HG02938 (cell line): ENCODE measurements around the gene ETV7.
"Not testable (repeated sequence)": the region's sequence is repeated elsewhere in the genome, so short reads cannot be mapped to it uniquely, and the experiment has no call there.

Experiments
- ATAC-seq: cut with Tn5 transposase; IDR thresholded peaks from one replicate; pipeline ENCODE4 v1.9.1; 2021; ENCODE audit warnings: mild to moderate bottlenecking, moderate library complexity; ENCODE audit not compliant: unreplicated experiment

Gene ETV7

DNA sequence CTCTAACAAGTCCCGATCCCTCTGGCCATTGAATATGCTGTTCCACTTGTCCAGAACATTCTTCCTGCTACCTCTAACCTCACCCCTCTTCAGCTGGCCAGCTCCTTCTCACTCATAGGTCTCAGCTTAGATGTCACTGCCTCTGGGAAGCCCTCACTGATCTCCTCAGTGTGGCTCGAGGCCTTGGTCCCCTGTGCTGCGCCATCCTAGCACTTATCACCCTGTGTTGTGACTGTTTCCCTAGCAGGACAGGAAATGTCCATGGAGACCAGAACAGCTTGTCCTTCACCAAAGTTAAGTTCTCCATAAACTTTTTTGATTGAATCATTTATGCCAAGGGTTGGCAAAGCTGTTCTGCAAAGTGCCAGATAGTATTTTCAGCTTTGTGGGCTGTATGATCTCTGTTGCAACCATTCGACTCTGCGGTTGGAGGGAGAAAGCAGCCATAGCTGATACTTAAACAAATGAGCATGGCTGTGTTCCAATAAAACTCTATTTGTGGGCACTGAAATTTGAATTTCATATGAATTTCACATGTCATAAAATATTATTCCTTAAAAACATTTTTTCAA, 44.3 kb downstream of the ETV7 start:
- ATAC-seq = no peak

DNA sequence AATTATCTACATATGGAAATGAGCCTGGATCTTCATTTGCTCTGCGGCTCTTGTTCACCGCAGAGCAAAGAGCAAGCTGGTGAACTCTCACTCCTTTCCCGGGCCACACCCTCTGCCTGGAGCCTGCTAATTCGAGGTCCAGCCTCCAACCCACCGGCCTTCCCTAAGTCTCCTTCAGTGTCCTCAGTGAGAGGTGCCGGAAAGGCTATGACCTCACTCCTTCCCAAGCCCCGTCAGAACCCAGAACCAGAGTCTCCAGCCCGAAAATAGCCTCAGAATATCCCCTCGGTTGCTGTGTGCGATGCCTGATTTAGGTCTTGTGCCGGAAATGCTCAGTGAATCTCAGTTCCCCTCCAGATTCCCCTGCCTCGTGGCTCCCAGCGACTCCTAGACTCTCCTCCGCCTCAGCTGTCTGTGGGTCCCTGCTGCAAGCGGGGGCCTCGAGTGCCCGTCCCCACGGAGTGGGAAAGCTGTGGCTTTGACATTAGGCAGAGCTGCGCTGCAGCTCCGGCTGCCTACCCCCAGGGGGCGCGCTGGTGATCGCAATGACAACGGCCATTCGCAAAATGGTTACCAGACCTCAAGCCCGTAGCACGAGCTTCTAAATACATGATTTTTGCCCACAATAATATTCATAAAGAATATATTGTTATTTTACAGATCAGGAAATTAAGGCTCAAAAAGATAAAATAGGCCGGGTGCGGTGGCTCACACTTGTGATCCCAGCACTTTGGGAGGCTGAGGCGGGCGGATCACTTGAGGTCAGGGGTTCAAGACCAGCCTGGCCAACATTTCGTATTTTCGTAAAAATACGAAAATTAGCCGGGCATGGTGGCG, 46.6 kb downstream of the ETV7 start:
- ATAC-seq = no peak

DNA sequence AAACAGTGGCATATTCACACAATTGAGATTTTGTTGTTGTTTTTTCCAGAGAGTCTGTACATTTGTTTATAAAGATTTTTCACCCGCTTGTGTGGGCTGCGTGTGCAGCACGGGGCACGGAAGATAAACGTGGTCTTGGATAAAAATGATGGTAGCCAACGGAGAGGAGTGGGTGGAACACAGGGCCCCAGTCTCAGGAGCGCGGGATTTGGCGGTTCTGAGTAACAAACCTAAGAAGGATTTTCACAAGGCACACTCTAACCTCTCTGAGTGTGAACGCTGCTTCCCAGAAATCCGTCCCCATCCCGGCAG, 47.2 kb downstream of the ETV7 start:
- ATAC-seq = no peak

DNA sequence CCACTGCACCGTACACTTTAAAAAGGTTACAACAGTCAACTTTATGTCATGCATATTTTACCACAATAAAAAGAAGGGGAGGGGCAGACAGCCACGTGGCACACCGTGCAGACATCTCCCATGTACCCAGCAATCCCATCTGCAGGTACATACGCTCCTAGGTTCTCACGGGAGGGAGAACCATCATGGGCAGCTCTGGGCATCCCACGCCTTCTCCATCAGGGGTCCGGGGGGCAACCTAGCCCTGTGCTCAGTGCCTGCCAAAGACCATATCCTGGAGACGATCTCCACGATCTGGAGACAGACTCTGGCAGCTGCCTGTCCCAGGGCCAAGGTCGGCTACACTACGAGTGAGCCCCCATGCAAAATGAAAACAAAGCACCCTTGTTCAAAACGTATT, 48.3 kb downstream of the ETV7 start:
- ATAC-seq = no peak

DNA sequence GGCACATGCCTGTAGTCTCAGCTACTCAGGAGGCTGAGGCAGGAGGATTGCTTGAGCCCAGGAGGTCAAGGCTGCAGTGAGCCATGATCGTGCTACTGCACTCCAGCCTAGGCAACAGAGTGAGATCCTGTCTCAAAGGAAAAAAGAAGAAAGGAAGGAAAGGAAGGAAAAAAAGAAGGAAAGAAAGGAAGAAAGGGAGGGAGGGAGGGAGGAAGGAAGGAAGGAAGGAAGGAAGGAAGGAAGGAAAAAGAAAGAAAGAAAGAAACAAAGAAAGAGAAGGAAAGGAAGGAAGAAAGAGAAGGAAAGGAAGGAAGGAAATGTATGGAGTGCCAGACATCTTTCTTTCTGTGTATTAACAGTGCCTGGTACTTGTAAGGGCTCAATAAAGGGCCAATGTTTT, 49.2 kb downstream of the ETV7 start:
- ATAC-seq = not testable (repeated sequence)

DNA sequence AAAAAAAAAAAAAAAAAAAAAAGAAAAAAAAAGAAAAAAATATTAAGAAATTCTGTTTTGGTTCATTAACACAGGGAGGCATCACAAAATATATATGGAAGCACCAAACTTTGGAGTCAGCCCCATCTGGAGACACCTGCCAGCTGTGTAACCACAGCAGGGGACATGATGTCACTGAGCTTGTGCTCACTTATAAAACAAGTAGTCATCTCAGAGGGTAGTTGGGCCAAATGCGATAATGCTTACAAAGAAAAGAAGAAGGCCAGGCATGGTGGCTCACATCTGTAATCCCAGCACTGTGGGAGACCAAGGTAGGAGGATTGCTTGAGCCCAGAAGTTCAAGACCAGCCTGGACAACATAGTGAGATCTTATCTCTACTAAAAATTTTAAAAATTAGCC, 49.7 kb downstream of the ETV7 start:
- ATAC-seq = no peak

DNA sequence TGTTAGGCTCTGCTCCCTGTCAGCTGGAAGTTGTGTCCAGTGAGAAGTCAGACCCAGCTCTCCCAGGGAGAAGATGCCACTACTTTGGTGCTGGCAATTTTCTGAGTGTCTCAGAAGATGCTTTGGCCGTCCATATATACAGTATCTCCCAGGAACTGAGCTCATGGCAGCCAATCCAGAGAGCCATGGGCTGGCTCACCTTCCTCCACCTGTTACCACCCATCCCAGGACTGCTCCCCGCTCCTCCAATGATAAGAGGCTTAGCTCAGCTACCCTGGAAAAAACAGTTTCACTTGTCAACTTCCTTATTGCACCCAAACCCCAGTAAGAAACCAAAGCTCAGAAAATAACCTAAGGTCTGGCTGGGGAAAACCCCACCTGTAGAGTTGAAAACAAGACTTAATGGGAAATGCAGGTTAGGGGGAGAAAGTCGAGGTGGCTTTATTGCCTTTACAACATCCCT, 50.7 kb downstream of the ETV7 start, which contains the start of gene BNIP5:
BNIP5 (minus strand) TSS at position 110 of the 463 bp plus-strand sequence. CDS start 6,198 bp downstream, outside the sequence.
- ATAC-seq = no peak

DNA sequence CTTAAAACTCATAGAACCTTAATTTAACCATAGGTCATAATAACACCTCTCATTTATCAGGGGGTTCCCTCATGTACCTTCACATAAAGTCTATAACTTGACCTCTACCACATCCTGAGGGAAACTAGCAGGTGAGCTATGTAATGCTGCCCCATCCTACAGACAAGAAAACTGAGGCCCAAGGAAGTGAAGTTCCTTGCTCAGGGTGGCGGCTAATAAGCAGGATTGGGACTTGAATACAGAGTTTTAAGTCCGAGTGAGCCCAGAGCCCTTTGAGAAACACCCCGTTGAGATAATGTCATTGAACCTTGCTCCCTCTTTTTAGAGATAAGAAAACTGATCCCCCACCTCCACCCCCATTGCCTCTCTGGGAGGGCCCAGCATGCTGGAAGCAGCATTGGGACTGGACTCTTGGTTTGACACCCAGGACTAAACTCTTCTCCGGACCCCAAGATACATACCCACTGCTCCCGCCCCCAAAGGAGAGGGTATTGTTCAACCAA, 51.2 kb downstream of the ETV7 start:
- no peak for ATAC-seq

DNA sequence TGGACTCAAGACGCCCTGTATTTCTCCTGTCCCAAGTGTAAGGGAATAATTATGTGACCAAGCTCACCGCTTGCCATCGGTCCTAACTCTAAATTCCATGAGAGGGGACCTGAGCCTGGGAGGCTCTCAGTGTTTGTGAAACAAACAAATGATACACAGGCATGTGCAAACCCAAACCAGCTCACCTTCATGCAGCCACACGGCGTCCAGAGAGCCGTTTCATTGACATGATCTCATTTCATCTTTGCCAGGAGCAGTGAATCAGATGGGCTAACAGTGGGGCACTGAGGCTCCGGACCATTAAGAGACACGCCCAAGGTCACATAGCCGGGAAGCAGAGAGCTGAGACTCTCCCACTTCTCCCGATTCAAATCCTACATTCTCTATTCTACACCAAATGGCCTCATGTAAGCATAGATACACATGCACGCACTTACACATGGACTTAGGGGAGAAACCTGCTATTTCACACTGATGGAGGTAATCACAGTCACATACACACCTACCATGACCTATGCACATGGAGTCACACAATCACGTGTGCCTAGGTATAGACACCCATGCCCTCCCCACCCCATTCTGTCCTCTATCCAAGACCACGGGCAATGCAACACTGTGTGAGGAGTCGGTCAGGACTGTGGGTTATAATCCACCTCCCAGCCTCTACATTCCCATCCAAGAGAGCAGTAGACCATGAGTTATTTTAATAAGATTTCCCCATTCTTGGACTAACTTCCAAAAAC, 51.8 kb downstream of the ETV7 start:
- ATAC-seq = no peak

DNA sequence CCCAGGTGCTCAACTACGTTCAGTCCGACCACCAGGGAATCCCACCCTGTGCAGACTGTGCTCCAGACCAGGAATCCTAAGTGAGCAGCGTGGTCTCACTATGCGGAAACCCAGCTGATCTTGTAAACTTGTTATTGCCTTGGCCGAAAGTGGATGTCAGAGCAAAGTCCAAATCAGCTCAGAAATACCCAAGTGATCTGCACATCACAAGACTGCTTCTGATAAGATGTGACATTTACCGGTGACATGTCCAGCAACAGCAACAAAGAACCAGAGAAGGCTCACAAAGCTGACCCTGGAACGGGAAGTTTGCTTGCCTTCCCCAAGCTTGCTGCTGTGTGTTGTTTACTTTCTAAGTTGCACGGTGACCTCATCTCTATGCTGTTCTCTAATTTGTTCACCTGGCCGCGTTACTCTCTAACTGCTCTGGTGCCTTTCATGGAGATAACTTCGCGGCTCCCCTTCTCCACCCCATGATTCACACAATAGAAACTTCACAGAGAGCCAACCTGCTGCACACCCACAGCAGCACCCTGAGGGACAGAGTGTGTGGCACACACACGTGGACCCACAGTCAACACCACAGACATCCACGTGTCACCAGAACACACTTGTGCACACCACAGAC, 52.5 kb downstream of the ETV7 start:
- no peak for ATAC-seq

DNA sequence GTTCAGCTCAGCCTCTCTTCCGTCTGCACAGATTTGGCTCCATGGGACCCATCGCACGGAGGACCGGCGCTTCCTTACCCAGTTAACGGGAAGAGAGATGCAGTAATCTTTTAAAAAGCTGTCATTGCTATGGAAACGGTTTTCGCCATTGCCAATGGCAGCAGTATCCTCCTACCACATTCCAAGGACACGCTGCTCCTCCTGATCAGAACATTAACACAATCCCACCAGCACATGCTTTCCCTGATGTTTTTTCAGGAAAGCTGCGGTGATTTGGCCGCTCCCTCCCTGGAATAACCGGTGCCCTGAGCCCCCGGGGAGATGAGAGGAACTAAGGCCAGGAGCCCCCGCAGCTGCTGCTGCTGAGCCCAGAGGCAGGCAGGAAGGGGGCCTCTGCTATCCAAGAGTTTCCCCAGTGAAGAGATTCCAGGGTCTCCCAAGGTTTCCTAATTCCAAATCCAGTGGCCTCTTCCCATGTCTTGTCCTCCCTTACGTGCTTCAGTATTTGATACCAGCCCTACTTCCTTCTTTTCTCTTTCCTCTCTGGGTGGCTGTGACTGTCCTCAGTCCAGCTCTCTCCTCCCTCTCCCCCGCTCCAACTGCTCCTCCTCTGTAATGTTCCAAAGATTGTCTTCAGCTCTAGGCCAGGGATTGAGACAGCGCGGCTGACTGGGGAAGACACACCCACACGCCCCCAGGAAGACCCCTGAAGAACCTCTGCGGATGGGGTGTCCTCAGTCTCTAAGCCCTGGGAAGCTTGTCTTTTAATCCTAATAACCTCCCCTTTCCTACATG, 53.3 kb downstream of the ETV7 start:
- ATAC-seq = no peak

DNA sequence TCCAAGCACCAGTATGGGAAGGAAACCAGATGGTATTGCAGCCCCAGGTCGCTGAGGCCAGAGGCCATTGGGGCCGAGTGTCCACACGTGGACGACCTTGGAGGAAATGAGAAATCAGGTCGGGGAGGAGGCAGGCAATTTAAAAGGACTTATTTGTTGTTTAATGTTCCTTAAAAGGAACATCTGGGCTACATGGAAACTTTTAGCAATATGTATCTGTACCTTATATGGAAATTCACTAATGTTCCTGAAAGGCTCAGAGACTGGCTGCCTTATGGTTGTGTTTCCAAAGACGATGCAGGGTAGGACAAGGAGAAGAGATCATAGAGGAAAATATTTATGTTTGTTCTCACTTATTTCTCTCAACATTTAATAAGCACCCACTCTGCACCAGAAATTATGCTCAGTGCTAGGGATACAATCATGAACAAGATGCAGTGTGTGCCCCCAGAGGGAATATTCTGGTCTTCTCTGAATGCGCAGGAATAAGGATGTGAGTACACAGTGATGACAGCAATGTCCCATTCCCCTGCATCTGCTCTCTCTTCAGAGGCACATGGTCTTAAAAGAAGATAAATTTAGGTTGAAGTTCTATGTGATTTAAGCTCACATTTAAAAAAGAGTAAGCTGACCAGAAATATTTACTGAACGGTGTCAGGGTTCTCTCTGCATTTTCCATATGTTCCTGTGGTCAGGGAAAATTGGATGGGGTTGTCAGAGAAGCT, 54.1 kb downstream of the ETV7 start:
- no peak for ATAC-seq

DNA sequence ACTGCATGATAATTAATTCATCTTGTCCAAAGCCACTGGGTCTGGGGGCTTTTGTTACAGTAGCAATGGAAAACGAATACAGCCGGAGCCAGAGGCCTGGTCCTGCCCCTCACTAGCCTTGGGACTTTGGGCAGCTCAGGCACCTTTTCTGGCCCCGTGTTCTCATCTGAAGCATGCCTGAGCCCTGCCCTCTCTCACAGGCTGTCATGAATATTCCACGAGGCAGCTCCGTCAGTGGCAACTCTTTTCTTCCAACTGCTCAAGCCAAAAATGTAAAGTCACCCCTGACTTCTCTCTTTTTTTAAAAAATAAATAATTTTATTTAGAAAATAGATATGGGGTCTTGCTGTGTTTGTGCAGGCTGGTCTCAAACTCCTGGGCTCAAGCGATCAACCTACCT, 56.1 kb downstream of the ETV7 start:
- ATAC-seq = no peak

DNA sequence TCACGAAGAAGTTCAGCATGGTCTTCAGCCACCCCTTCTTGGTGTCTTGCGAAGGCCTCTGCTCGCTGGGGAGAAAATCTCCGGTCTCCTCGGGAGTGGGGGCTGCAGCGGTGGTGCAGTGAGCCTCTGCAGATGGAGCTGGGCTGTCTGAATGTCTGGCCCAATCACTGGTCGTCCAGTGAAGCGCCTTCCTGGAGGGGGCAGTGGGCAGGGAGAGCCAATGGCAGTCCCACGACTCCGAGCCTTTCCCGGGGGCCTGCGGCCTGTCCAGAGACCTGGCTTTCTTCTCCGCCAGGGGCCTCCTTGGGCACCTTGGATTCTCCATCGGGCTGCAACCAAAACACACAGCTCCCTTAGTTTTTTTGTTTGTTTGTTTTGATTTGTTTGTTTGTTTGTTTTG, 57.1 kb downstream of the ETV7 start:
- ATAC-seq = no peak

DNA sequence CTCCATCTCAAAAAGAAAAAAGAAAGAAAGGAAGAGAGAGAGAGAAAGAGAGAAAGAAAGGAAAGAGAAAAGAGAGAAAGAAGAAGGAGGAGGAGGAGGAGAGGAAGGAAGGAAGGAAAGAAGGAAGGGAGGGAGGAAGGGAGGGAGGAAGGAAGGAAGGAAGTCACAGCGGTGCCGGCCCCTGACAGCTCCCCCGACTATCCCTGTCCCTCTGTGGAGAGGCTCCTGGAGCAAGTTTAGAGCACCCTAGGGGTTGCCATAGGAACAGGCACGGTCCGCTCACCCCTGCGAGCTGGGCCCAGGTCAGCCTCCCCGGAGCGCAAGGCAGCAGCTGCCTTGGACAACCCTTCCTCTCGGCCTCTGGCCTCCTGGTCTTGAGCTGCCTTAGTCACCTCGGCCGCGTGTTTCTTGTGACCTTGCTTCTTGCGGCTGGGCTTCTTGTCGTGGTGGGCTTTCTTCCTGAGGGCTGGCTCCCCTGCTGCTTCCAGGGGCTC, 57.6 kb downstream of the ETV7 start:
- no peak for ATAC-seq

DNA sequence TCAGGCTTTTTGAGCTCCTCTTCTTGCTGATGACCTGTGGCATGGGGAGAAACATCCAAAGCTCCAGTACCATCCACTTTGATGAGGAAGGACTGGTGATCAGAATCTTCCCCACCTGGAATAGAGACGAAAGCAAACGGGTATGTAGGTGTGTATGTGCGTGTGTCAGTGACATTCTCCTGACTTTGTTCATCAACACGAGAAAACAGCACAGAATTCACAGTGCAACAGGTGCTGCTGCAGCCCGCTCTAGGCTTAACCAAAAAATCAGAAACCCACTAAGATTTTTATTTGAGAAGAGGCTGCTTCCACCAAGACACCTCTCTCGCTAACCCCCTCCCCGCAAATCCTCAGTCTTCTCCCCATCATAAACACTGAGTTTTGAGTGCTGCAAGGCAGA, 58.9 kb downstream of the ETV7 start:
- ATAC-seq = no peak

DNA sequence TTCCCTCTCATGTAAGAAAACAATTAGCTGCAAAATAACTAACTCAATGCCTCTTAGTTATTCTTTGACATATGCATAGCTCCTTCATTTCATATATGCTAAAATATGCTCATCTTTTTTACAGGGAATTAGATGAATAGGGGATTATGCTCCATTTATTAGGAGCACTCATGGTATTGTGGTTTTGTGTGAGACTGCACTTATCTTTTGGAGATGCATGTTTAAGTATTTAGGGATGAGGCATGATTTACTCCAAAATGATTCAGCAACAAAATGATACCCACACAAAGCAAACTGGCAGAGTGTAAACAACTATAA, 59.6 kb downstream of the ETV7 start:
- no peak for ATAC-seq

DNA sequence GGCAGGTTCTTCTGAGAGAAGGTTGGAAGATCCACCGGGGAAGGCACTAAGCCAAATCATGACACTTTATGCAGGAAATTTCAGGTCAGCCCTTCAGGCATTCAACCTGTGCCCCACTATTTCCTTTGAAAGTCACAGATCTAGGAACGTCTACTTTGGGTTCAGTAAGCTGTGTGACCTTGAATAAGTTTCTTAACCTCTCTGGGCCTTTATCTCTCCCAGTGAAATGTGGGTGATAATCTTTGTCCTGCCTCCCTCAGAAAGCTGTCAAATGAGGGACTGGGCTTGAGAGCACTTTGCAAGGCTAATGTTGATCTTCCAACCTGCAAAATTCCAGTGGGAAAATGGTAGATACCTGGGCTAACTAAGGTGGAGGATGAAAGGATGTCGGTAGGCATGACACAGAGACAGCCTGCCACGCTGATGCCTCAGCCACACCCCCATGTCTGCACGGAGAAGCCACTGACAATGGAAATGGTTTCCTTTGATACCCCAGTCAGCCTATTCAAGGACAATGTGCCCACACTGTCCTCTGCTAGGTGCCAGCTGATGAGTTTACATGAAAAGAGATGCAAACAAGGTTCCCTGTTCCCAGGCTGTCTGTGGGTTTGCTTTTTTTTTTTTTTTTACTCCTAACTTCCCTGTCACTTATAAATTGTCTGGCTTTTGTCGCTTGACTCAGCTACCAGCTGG, 60.1 kb downstream of the ETV7 start:
- no peak for ATAC-seq

DNA sequence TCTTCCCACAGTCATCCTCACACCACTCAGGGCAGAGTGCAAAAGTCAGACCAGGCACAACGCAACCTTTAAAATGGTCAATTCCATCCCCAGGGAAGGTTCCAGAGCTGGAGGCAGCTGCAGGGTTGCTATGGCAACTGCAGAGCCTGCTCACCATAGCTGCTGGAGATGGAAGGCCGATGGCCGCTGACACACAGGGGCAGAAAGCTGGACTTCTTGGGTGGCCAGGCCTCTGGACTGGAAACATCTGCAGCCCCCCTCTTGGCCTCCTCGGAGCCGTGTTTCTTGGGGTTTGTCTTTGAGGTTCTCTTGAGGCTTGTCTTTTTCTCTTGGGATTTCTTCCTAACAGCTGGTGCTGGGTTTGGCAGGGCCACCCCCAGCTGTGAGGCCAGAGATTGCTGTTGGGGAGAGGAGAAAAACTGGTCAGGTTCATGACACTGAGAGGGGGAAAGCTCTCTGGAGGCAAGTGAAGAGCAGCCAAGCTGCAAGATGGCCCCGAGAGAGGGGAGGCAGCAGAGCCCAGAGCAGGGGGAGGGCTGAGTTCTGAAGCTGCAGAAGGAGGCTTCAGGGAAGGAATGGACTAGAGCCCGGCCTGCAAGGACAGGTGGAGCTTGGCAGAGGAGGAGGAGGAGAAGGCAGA, 61.0 kb downstream of the ETV7 start:
- no peak for ATAC-seq
